ENCODE measurements around the gene RPL10A.

- TF ChIP-seq CTCF (conservative IDR thresholded peaks at IDR 0.05; ENCODE audit: low read length), result no peak
- no peak for TF ChIP-seq EZH2phosphoT487 (IDR thresholded peaks at IDR 0.05; ENCODE audit: borderline replicate concordance, low read depth, low read length)
These were observed 14.9 kb downstream of the RPL10A start for GRCh38 chr6:35483062-35483461.
